GM18511 (cell line): ENCODE data around the gene HMX3.
A peak's percentile ranks its signal among the peaks of the same experiment; 100 is the strongest.

Experiments used
- ATAC-seq: cut with Tn5 transposase; IDR thresholded peaks from one replicate; pipeline ENCODE4 v1.9.1; 2021; ENCODE audit warnings: mild to moderate bottlenecking, moderate library complexity; ENCODE audit not compliant: unreplicated experiment

Gene HMX3

DNA sequence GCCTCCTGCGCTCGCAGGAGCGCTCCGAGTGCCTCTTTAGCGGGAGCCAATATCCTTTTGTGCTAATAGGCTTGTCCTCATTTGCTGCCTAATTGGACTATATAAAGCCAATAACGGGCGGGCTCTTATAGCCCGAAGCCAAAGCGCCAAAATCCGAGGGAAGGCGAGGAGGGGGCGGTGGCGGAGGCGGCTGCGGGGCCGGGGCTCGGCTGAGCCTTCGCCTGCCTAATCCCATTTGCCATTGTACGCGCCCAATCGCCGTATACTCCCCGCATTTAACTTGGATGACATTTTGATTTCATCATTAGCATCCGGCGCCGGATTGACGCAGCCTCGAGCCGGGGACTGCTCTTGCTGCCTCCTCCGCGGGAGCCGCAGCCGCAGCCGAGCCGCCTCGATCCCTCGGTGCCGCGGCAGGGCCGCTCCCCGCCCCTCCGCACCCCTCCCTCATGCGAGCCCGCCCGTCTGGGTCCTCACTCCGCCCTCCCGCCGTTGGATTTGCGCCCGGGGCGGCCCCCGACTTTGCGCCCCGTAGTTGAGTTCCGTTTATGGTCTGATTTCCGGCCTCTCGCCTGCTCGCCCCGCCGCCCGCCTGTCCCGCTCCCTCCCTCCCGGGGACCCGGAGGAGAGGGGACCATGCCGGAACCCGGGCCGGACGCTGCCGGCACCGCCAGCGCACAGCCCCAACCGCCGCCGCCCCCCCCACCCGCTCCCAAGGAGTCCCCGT lies at the start of gene HMX3:
Gene HMX3 (plus strand): TSS at position 556 of the 727 bp plus-strand sequence. CDS start 81 bp downstream, at position 637.
- no peak for ATAC-seq

DNA sequence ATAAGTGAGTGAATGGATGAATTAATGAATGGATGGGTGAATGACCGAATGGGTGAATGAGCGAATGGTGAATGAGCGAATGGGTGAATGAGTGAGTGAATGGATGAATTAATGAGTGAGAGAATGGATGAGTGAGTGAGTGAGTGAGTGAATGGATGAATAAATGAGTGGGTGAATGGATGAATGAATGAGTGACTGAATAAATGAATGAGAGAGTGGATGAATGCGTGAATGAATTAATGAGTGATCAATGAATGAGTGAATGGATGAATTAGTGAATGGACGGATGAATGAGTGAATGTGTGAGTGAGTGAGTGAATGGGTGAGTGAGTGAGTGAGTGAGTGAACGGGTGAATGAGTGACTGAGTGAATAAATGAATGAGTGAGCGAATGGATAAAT lies 49.5 kb upstream of the HMX3 start:
- no peak for ATAC-seq

DNA sequence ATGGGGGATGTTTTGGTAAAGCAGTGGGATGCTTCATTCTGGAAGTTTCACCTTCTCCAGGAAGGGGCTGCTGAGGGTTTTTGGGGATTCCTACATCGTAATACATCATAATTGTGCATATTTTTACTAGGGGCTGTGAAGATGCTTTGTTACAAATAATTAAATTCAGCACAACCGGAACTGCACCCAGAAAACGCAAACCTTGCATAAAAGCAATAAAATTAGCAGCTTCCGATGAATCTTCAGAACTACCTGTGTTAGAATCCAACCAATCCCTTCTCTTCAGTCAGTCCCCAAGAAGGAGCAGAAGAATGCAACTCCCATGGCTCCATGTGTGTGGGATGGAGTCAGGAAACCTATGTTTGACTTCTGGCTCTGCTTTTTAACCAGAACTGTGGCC lies 48.4 kb upstream of the HMX3 start:
- no peak for ATAC-seq

DNA sequence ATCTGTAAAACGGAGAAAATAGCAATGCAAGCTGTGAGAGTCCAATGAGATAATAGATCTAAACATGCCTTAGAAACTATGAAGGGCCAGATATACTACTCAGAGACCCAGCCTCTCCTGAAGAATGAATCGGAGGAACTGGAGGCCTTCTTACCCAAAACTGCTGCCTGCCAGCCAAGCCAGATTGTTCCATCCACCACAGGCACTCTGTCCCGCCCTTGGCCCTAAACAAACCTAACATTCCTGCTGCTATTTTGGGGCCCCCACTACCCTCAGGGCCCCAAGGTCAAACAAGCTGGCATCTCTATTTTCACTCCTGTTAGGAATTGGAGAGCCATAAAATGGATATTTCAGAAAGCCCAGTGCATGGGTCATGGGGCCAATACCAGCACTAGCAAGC lies 48.0 kb upstream of the HMX3 start:
- no peak for ATAC-seq

DNA sequence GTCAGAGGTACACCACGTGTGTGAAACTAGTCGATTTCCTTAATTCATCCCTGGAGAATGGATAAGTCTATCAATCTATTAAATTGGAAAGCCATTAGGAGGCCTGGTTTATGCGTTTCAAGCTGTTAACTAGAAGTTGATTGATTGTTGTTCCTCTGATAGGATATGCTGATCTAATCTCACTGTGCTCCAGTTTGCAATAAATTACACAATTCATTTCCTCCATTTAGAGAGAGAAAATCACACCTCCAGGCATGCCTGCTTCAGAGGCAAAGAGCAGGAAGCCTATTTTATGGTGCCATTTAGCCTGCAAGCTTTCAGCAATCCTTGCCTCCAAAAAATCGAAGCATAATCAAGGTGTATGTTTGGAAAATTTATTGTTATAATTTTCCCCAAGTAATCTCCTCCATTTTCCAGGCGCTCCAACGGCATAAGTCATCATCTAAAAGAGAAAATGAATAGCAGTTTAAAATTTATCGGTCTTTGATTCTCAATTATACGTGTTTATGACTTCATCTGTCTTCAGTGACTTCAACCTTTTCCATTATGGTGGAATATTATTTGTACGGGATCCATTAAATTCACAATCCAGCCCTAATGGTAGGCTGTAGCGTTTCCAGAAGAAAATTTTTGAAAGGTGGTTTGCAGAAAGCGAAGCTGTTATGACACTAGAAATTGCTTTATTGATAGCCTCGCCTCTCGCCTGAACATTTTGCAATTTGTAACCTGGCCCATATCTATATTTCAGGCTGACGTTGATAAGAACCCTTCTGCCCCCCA lies 42.9 kb upstream of the HMX3 start:
- ATAC-seq = no peak

DNA sequence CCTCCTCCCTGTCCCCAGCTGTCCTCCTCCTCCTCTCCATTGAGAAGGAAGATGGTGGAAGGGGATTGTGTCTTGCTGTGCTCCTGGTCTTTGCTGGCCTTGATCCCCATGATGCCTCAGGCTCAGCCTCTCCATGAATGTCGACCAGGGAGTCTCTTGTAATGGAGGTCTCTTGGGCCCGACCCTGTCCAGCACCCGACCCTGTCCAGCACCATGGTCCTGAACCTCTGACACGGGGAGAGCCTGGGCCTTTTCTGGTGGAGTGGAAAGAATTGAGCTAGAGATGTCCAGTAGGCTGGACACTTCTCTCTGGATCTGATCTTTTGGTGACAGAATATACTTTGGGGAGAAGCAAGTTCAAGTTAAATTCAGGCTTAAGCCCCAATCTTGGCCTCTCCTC lies 42.3 kb upstream of the HMX3 start:
- ATAC-seq = no peak

DNA sequence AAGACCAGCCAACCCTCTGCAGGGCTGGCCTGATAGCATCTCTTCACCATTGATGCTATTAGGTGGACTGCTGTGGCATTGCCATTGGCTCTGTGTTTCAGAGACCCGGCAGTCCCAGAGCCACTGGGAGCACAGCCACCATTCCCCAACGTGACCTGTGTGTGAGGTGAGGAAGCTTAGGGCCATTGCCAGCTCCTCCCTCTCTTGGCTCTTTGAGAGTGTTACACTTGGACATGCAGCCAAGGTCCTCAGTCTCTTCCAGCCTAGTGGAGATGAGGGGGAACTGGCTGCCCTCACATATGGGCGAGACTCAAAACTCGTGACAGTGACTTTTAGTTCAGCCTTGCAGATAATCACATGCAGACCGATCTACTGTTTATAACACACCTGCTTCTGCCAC lies 39.3 kb upstream of the HMX3 start:
- no peak for ATAC-seq

DNA sequence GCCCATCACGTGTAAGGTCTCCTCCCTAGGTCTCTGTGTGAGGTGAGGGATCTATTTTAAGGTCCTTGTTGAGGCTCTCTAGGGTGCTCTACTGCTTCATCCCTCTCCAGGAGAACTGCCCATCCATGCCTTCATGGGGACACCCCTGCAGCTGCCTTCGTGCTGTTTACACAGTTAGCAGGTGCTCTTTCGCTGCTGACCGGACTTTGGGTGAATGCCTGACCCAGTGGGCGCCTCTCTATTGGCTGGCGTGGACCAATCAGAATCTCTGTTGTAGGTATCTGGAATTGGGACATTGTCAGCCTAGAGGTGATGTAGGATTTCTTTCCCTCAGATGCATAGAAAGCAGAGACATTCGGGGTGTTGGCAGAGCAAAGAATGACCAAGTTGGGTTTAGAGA lies 38.7 kb upstream of the HMX3 start:
- no peak for ATAC-seq

DNA sequence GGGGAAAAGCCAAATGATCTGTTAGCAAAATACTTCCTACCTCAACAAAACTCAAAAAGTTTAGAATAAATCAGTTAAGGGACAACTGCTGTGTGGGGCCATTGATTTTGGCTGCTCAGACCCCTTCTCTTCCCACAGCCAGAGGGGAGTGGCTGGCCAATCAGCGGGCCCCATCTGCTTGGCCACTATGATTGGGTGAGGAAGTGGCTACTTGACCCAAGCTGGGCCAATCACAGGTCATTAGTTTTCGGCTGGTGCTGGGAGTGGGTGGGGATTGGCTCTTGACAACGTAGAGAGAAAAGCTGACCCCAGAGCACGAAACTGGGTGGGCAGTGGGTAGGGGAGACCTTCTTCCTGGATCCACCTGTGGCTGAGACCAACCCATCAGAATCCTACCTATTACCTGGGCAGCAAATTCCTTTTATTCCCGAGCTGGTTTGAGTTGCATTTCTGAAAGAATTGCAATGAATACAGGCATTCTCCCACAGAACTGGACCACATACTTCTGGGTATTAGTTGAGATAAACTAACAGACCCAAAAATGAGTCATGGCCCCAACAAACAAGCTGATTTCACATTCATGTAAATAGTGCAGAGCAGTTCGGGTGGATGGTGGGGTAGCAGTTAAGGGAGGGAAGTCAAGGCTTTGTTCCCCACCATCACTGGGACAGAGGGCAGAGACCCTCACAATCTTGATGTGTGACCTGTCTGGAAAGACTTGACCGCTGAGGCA lies 35.6 kb upstream of the HMX3 start:
- no peak for ATAC-seq

DNA sequence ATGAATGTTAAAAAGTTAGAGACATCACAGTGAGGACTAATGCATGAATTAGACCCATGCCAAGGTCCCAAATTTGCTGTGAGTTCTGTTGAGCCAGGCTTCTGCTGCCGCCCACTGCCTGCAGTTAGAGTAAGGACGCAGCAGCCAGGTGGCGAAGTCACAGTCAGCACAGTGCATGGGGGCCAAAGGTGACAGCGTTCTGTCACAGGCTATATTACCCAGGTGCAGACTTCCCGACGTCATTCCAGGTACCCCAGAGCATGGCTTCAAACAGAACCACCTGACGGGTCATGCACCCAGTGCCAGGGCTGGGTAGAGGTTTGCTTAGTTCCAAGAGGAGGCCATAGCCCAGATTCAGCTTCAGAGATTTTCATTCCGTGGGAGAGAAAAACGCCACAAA lies 33.9 kb upstream of the HMX3 start:
- ATAC-seq = no peak

DNA sequence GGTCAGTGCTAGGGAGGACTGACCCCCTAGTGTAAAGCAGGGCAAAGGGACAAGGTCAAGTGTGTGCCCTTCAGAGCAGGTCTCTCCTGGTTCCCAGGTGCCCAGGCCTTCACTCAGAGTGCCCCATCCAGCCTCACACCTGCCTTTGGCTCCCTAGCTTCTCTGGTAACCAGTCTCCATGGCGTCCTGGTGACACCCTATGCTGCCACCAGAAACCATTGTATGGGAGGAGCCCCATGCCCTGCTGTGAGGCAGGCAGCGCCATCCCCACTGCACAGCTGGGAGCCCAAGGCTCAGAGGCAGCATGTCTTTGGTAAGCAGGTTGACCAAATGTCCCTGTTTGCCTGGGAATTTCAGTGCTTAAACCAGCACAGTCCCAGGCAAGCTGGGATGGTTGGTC lies 33.1 kb upstream of the HMX3 start:
- ATAC-seq = no peak

DNA sequence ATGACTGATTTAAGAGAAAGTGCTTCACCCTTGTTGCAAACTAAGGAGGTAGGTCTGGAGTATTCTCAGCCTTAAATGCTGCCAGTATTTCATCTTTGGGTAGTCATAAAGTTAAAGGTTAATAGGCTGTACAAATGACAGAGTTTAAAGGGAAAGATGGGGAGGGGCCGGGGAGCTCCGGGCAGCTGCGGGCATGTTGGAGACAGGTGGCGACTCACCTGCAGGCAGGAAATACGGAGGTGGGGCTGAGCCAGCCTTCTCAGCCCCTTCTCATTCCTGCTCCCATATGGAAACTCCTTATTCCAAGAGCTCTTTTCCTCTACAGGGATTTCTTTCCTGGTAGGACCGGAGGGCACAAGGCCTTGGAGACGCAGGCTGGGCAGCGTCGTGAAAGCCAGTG lies 31.8 kb upstream of the HMX3 start:
- ATAC-seq = no peak

DNA sequence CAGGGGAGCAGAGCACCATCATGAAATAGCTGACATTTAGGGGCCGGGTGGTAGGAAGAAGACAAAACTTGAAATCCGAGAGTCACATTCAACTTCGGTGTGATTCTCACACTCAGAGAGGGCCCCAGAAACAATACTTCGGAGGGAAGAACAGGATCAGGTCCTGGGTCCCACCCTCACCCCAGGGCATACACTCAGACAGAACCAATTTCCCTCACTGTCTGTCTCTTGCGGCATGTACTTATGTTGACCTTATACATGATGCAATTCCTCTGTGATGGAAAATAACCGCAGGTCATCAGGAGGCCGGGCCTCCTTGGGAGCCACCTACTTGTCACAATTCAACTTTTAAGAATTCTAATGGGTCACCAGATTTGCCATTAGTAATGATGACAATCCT lies 26.3 kb upstream of the HMX3 start:
- no peak for ATAC-seq

DNA sequence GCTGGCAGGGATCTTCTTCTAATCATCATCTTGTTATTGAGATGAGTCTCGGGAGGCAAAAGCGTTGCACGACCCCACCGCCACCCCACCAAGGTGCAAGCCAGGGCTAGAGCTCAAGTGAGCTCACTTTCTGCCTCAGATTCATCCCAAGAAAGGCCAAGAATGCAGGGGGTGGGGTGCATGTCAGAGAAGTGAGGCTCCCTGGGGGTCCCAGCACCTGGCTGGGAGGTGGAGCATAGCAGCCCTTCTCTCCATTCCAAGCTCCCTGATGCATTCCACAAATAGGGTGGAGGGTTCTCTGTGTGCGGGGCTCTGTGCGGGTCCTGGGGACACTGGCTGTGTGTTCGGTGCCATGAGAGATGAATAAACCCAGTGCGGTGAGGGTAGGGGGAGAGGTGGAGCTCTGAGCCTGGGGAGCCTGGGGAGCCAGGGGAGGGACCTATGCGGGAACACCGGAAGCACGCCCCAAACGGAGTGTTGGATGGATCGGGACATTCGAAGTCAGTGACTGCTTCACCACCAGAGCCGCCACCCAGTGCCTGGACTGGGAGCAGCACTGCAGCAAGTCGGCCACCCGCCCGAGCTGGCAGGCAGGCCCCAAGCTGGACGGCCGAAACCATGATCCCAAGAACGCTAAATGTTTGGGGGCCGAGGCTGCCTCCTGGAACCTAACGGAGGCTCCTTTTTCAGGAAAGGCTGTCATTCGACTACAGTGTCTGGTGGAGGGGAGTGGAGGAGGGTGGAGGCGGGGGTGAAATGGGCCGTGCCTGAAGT lies 17.9 kb upstream of the HMX3 start:
- no peak for ATAC-seq

DNA sequence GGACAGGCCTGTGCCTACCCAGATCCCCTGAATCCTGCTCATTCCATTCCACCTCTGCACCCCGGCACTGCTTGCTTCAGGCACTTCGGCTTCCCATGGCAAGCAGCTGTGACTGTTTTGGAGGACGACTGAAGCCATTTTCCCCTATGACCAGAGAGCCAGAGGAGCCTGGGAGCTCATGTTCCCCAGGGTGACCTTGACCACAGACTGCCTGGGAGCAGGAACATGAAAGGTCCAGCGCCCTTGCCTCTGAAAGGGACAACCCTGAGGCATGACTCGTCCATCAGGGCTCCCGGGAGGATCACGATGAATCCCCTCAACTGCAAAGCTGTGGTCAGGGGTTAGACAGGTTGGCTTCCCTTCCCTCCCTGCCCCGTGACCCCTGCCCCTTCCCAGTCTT lies 16.7 kb upstream of the HMX3 start:
- no peak for ATAC-seq

DNA sequence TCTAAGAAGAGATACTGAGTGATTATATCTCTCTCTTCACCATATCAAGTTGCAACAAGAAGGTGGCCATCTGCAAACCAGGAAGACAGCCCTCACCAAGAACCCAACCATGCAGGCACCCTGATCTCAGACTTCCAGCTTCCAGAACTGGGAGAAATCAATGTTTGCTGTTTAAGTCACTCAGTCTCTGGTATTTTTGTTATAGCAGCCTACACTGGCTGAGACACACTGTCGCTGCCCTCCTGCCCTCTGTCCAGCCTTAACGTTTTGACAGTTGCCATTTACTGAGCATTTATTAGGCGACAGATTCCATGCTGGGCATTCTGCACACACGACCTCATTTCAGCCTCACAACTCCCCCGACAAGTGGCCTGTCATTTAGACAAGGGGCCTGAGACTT lies 9.5 kb upstream of the HMX3 start:
- ATAC-seq = no peak

DNA sequence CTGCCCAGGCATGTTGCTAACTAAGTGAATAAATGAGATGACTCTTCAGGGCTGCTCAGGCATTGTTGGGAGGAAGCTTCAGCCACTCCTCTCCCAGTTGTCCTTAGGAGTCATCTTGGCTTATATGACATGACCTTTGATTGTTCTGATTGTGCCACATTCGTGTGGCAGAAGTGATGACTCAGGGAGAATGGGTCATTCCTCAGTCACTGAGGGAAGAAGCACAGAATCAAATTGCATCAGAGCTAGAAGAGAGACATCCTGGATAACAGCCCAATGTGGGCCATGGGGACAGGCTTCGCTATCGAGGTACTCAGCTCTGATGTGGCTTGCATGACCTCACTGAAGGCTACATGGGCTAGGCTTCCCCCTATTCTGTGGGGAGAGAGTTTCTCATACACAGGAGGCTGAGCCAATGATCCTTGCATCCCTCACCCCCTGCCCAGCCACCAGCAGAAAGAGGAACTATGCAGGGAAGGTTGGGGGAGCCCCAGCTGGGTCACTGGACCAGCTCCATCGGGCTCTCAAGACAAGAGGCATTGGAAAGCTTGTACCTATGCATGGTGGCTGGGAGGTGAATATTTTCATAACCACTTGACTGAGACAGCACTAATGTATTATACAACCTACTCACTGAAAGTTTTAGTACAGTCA lies 6.0 kb upstream of the HMX3 start:
- no peak for ATAC-seq

DNA sequence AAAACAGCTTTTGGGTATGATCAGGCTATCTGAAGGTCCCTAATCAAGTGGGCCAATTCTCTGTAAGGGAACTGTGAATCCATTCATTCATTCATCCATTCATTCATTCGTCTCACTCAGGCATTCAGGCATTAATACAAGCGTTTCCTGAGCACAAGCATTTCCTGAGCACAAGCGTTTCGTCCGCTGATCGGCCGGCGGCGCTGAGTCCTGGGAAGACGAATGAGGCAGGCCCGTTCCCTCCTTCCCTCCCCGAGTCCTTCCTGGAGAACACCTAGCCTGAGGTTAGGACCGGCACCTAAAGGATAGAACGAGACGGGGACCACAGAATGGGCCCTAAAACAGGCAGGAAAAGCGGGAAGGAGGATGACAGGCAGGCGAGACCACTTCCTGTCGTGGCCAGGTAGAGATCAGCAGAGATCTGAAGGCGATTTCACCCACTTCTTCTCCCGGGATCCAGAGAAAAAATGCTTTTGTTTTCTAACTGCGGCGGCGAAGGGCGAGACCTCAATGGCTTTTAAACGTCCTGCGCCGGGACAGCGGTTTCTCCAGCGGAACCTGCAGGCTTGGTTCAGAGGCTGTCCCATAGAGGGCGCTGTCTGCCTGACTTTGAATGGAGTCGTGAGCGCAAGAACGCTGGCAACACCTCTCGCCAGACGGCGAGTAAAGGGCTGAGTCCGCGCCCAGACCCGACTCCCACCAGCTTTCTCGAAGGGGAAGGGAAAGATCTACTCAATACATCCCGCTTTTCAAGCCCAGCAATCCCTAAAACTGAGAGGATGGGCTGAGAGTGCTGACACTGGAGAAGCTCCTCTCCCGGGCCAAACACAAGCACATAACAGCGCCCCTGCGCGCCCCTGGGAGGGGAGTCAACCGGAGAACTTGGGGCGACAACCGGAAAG lies 2.9 kb upstream of the HMX3 start:
- peak; percentile 65 for ATAC-seq

DNA sequence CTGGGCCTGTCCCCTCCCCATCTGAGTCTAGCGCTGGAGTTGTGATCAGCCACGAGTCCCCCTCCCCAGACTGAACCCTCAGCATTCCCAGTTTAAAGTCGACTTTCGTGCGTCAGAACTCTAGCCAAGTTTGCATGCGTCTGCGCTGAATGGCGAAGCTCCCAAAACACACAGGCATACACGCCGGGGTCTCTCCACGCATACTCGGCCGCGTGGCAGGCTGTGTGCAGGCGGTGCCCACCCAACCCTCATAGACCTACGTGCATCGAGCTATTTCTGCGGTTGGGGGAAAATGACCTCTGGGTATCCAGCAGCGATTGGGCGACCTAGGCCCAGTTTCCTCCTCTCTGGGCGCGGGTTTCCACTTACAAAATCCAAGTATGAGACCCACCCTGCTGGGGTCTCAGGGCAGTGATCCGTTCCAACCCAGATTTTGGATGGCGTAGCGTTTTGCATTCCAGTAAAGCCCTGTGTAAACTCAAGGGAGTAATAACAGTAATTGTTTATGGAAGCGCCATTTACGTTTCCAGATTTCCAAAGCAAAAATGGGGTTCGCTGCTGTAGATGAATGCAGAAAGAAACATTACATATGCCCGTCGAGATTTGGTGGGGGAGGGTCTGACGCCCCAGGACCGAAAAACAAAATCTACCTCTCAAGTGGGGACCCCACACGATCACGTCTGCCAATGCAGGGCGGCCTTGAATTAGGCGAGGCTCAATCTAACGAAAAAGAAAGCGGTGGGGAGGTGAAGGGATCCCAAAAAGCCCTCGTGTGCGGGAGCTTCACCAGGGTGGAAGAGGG lies 2.0 kb upstream of the HMX3 start:
- no peak for ATAC-seq
